Progenitor cell of endocrine pancreas (in vitro differentiated cells): ENCODE data around the gene UBAC2. TPM values are rescaled to one million over a fixed set of nuclear protein-coding genes. Genes with fewer than 3 reads are reported as not detected.

Experiments used
- DNase-seq: peaks from one replicate; pipeline ENCODE4 v3.0.0; 2021; ENCODE audit warnings: low spot score; ENCODE audit not compliant: unreplicated experiment
- H3K27ac Mint-ChIP-seq: 2 replicates; pipeline ENCODE4 v1.8.0; 2021; ENCODE audit warnings: mild to moderate bottlenecking, moderate library complexity, mixed read lengths
- H3K27me3 Mint-ChIP-seq: 2 replicates; pipeline ENCODE4 v1.8.0; 2021; ENCODE audit warnings: mixed read lengths
- H3K36me3 Mint-ChIP-seq: 2 replicates; pipeline ENCODE4 v1.8.0; 2022; ENCODE audit warnings: mixed read lengths; ENCODE audit not compliant: insufficient read depth
- H3K4me1 Mint-ChIP-seq: 2 replicates; pipeline ENCODE4 v1.8.0; 2021; ENCODE audit warnings: low read depth, mixed read lengths
- H3K4me3 Mint-ChIP-seq: 2 replicates; pipeline ENCODE4 v1.8.0; 2021; ENCODE audit warnings: low read depth, mild to moderate bottlenecking, moderate library complexity, mixed read lengths
- H3K9me3 Mint-ChIP-seq: 2 replicates; pipeline ENCODE4 v1.8.0; 2021; ENCODE audit warnings: low read depth, mixed read lengths
- CTCF ChIP-seq: fragments of 200-600 bp; sonication (generic); IDR thresholded peaks from one replicate; pipeline ENCODE4 v1.5.0; 2021; ENCODE audit warnings: antibody characterized with exemption, mild to moderate bottlenecking; ENCODE audit not compliant: unreplicated experiment
- total RNA-seq: library from RNA; stranded (reverse); gene quantifications from 2 replicates; pipeline ENCODE4 v1.2.1, GENCODE V29; 2021

The UBAC2 gene
- total RNA-seq, 1 donor from 2014 or later = 60.6 TPM

GRCh38 chr13:99157046-99157445, 43.6 kb upstream of the UBAC2 start:
- H3K27ac Mint-ChIP-seq = no peak overlapping the region

GRCh38 chr13:99158846-99159245, 41.8 kb upstream of the UBAC2 start:
- Mint-ChIP-seq H3K4me3 (no peak overlapping the region), H3K36me3 (no peaks in the 10 kb centered on the region), H3K9me3 (no peaks in the 10 kb centered on the region), H3K27me3 (peaks cover 19% of the 10 kb centered on the region), H3K4me1 (peaks cover 15% of the 10 kb centered on the region), H3K27ac (no peak overlapping the region)
- no peak for TF ChIP-seq CTCF
- no peak for DNase-seq

More at GRCh38 chr13:99157046-99157445, 43.6 kb upstream of the UBAC2 start:
- Mint-ChIP-seq H3K4me3 (no peak overlapping the region), H3K27me3 (peaks cover 22% of the 10 kb centered on the region), H3K4me1 (peaks cover 10% of the 10 kb centered on the region), H3K36me3 (no peaks in the 10 kb centered on the region), H3K9me3 (no peaks in the 10 kb centered on the region)
- no peak for DNase-seq
- TF ChIP-seq CTCF = no peak

GRCh38 chr13:99159331-99160061, 41.2 kb upstream of the UBAC2 start:
- Mint-ChIP-seq H3K4me1 (peaks cover 15% of the 10 kb centered on the region), H3K4me3 (no peak overlapping the region), H3K36me3 (no peaks in the 10 kb centered on the region), H3K27me3 (peaks cover 19% of the 10 kb centered on the region), H3K9me3 (no peaks in the 10 kb centered on the region), H3K27ac (no peak overlapping the region)
- TF ChIP-seq CTCF = no peak
- DNase-seq = no peak

- no peak for TF ChIP-seq CTCF
- Mint-ChIP-seq H3K4me1 (peaks cover 15% of the 10 kb centered on the region), H3K36me3 (no peaks in the 10 kb centered on the region), H3K9me3 (no peaks in the 10 kb centered on the region), H3K4me3 (no peak overlapping the region), H3K27me3 (peaks cover 19% of the 10 kb centered on the region), H3K27ac (no peak overlapping the region)
- DNase-seq = no peak
Observed at GRCh38 chr13:99160415-99160814, 40.2 kb upstream of the UBAC2 start.

- Mint-ChIP-seq H3K36me3 (no peaks in the 10 kb centered on the region), H3K9me3 (no peaks in the 10 kb centered on the region), H3K27ac (no peak overlapping the region), H3K27me3 (peaks cover 19% of the 10 kb centered on the region), H3K4me1 (peaks cover 15% of the 10 kb centered on the region), H3K4me3 (no peak overlapping the region)
- TF ChIP-seq CTCF = no peak
- DNase-seq = no peak
Observed at GRCh38 chr13:99161512-99161911, 39.1 kb upstream of the UBAC2 start.
